Mucosa of rectum (tissue), 2 donors: ENCODE data around the gene JAK2.
A peak's percentile ranks its signal among the peaks of the same experiment; 100 is the strongest.
"Not testable (repeated sequence)": the region's sequence is repeated elsewhere in the genome, so short reads cannot be mapped to it uniquely, and the experiment has no call there.

Experiments used
- H3K27ac ChIP-seq, 2 donors: one replicate each; pipeline ENCODE4 v1.7.0; 2013; ENCODE audit warnings: inconsistent platforms in 2 of 2, low read depth in 2 of 2, low read length in 2 of 2
- H3K27me3 ChIP-seq, 2 donors: one replicate each; pipeline ENCODE4 v1.7.0; 2013; ENCODE audit warnings: low read length in 2 of 2; ENCODE audit not compliant: control insufficient read depth in 2 of 2, insufficient read depth in 2 of 2
- H3K36me3 ChIP-seq, 2 donors: one replicate each; pipeline ENCODE4 v1.7.0; 2013; ENCODE audit warnings: low read length in 2 of 2; ENCODE audit not compliant: control insufficient read depth in 2 of 2, insufficient read depth in 2 of 2
- H3K4me1 ChIP-seq, 2 donors: one replicate each; pipeline ENCODE4 v1.7.0; 2013; ENCODE audit warnings: low read length in 2 of 2, mild to moderate bottlenecking in 1 of 2; ENCODE audit not compliant: control insufficient read depth in 2 of 2, insufficient read depth in 2 of 2
- H3K4me3 ChIP-seq, 2 donors: one replicate each; pipeline ENCODE4 v1.7.0; 2013; ENCODE audit warnings: low read length in 2 of 2
- H3K9ac ChIP-seq, 2 donors: one replicate each; pipeline ENCODE4 v1.7.0; 2013; ENCODE audit warnings: low read length in 2 of 2, low read depth in 1 of 2, mild to moderate bottlenecking in 1 of 2
- H3K9me3 ChIP-seq, 2 donors: one replicate each; pipeline ENCODE4 v1.7.0; 2013; ENCODE audit warnings: low read length in 2 of 2; ENCODE audit not compliant: control insufficient read depth in 2 of 2
- donor health status: healthy.
- donor health status: Normal muscosa, but diverticular disease.

JAK2 gene

GRCh38 chr9:4984621-4985385, at the start of gene JAK2:
Gene JAK2 (plus strand): TSS chr9:4985272. CDS start chr9:5021988, 36,716 bp downstream.
- Histone ChIP-seq H3K27ac (peak within 1 kb of the TSS; percentile 97 to 98), H3K9me3 (no peaks in the 10 kb centered on the region), H3K4me3 (peak within 1 kb of the TSS; percentile 74 to 90), H3K36me3 (no peaks in the 10 kb centered on the region), H3K4me1 (peaks cover 29 to 32% of the 10 kb centered on the region in 2 donors), H3K27me3 (no peaks in the 10 kb centered on the region), H3K9ac (peak within 1 kb of the TSS; percentile 87 to 97)

DNA sequence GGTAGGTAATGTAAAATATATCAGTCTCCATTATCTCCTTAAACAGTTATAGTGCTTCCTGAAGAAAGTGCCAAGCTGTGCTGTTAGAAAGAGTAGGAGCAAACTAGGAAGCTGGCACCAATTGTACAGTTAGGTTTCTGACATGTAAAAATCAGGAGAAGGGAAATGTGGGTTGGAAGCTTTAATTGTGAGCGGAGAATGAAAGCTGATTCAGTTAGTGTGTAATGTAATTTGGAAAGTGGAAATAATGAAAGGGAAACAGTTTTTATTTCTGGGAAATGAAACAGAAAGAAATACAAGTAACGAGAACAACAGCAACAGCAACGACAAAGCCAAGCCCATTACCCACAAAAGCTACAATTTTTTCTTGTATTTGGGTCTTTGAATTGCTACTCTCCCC, 48.8 kb upstream of the JAK2 start:
- Histone ChIP-seq H3K9ac (no peak overlapping the region), H3K4me3 (peak overlapping the region in 1 of 2 donors; percentile 5), H3K27ac (no peak overlapping the region), H3K36me3 (no peaks in the 10 kb centered on the region), H3K27me3 (no peaks in the 10 kb centered on the region), H3K9me3 (no peaks in the 10 kb centered on the region), H3K4me1 (peaks cover 0 to 4% of the 10 kb centered on the region in 2 donors)

DNA sequence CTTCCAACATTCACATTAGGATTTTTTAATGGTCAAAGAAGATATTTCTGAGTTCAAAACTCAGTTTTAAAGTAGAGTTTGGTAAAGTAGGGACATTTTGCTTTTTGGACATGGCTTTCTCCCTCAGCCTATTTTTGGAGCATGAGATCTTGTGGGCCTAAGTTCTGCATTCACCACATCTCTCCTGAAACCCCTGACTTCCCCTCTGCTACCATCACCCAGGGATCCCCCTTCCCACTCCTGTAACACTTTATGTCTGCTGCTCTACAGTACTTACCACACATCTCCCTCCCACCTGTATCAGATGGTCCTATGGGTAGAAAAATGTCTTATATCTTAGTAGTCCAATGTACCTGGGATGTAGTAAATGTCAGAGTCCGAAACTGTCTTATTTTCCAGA, 48.2 kb upstream of the JAK2 start:
- no peak overlapping the region for H3K9ac ChIP-seq
- no peak overlapping the region for H3K4me3 ChIP-seq
- no peaks in the 10 kb centered on the region for H3K27me3 ChIP-seq
- H3K27ac ChIP-seq, result no peak overlapping the region
- peaks cover 0 to 4% of the 10 kb centered on the region in 2 donors for H3K4me1 ChIP-seq
- no peaks in the 10 kb centered on the region for H3K36me3 ChIP-seq
- H3K9me3 ChIP-seq, result no peaks in the 10 kb centered on the region

DNA sequence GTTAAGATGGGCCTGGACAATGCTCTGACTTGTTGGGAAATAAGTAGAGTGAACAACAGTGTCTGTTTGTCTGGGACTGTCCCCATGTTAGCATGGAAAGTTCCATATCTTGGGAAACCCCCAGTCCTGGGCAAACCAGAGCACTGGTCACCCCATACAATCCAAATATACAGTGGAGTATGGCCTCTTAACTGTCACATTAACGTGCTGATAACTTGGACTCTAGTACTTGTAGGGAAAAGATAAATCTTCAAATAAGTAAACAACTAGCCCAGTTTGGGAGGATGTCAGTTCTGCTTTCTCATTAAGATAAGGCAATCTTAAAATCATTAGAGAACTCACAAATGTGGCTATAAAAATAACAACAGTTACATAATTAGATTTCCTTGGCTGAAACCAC, 47.6 kb upstream of the JAK2 start:
- Histone ChIP-seq H3K4me1 (peaks cover 0 to 4% of the 10 kb centered on the region in 2 donors), H3K4me3 (no peak overlapping the region), H3K27ac (no peak overlapping the region), H3K9ac (no peak overlapping the region), H3K27me3 (no peaks in the 10 kb centered on the region), H3K9me3 (no peaks in the 10 kb centered on the region), H3K36me3 (no peaks in the 10 kb centered on the region)

DNA sequence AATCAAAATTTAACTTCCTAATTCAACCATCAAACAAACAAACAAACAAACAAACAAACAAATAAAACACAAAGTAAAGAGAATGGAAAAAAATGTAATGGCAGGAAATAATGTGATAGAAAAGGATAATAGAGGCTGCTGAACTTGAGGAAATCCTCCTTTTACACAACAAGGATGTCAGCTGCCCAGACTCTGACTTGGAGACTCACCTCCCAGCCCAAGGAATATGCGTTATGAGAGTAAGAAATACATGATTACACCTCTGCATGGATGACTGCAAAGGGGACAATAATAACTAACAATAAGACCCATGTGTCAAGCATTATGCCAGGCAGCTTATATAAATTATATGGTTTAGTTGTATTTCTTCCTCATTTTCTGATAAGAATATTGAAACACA, 46.6 kb upstream of the JAK2 start:
- no peaks in the 10 kb centered on the region for H3K27me3 ChIP-seq
- H3K4me3 ChIP-seq, result peak overlapping the region in 1 of 2 donors; percentile 26
- peaks cover 0 to 4% of the 10 kb centered on the region in 2 donors for H3K4me1 ChIP-seq
- no peaks in the 10 kb centered on the region for H3K36me3 ChIP-seq
- H3K27ac ChIP-seq, result no peak overlapping the region
- H3K9ac ChIP-seq, result no peak overlapping the region
- H3K9me3 ChIP-seq, result no peaks in the 10 kb centered on the region

GRCh38 chr9:4939118-4939561, 45.9 kb upstream of the JAK2 start:
- H3K4me1 ChIP-seq, result peaks cover 0 to 4% of the 10 kb centered on the region in 2 donors
- no peak overlapping the region for H3K27ac ChIP-seq
- H3K4me3 ChIP-seq, result peak overlapping the region in 1 of 2 donors; percentile 26
- H3K9me3 ChIP-seq, result no peaks in the 10 kb centered on the region
- no peaks in the 10 kb centered on the region for H3K36me3 ChIP-seq
- H3K9ac ChIP-seq, result no peak overlapping the region
- H3K27me3 ChIP-seq, result no peaks in the 10 kb centered on the region

DNA sequence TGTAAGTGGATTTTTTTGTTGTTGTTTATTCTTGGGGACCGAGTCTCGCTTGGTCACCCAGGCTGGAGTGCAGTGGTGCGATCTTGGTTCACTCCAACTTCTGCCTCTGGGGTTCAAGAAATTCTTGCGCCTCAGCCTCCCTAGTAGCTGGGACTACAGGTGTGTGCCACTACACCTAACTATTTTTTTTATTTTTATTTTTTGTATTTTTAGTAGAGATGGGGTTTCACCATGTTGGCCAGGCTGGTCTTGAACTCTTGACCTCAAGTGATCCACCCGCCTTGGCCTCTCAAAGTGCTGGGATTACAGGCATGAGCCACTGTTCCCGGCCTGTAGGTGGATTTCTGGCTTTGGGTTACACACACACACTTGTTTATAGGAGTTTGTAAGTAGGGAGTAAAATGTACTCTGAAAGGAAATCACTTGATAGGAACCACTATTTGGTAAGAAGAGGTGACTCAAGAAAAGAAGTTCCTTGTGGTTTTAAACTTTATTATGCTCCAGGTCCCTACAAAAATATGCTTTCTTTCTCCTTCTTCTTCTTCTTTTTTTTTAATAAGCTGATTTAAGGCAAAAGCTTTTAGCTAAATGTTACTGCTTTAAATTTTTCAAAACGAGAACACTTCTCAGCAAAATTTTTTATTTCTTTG, 42.9 kb upstream of the JAK2 start:
- H3K27ac ChIP-seq, H3K9ac ChIP-seq, H3K36me3 ChIP-seq, H3K9me3 ChIP-seq, H3K4me1 ChIP-seq, H3K27me3 ChIP-seq, H3K4me3 ChIP-seq: not testable (repeated sequence)

- Histone ChIP-seq H3K27ac (no peak overlapping the region), H3K4me3 (no peak overlapping the region), H3K9ac (no peak overlapping the region), H3K4me1 (peaks cover 0 to 4% of the 10 kb centered on the region in 2 donors), H3K36me3 (no peaks in the 10 kb centered on the region), H3K27me3 (no peaks in the 10 kb centered on the region), H3K9me3 (no peaks in the 10 kb centered on the region)
These were observed 41.7 kb upstream of the JAK2 start for GRCh38 chr9:4943346-4943745.

GRCh38 chr9:4944431-4945211, 40.5 kb upstream of the JAK2 start:
- H3K4me1 ChIP-seq, H3K36me3 ChIP-seq, H3K9ac ChIP-seq, H3K4me3 ChIP-seq, H3K9me3 ChIP-seq, H3K27me3 ChIP-seq, H3K27ac ChIP-seq: not testable (repeated sequence)

DNA sequence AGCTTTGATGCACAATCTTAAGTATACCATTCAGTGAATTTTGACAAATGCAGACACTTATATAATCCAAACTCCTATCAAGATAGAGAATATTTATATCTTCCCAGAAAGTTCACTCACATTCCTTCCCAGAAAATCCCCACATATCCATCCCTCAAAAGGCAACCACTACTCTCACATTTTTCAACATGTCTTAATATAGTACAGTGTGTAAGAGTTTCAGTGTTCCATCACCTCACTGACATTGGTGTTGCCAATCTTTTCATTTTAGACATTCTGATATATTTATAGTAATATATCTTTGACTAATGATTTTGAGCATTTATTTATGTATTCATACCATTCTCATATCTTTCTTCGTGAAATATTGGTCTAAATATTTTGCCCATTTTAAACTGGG, 38.1 kb upstream of the JAK2 start:
- no peaks in the 10 kb centered on the region for H3K4me1 ChIP-seq
- no peak overlapping the region for H3K9ac ChIP-seq
- H3K36me3 ChIP-seq, result no peaks in the 10 kb centered on the region
- H3K4me3 ChIP-seq, result no peak overlapping the region
- no peak overlapping the region for H3K27ac ChIP-seq
- no peaks in the 10 kb centered on the region for H3K9me3 ChIP-seq
- H3K27me3 ChIP-seq, result no peaks in the 10 kb centered on the region
